KBM-7 (cell line): ENCODE data around the gene GALNTL6.
"Not testable (repeated sequence)": the region's sequence is repeated elsewhere in the genome, so short reads cannot be mapped to it uniquely, and the experiment has no call there.

Experiments used
- DNase-seq: peaks from one replicate; pipeline ENCODE4 v3.0.0-alpha.2; 2015
- in situ Hi-C: fragments of 300-500 bp; cut with MboI; formaldehyde crosslinking; loops from 2 replicates; pipeline ENCODE4 v1.14.3; 2020; ENCODE audit warnings: low sequenced_read_pairs, low pct_unique_long_range_greater_than_20kb, mixed read lengths

GALNTL6 gene

DNA sequence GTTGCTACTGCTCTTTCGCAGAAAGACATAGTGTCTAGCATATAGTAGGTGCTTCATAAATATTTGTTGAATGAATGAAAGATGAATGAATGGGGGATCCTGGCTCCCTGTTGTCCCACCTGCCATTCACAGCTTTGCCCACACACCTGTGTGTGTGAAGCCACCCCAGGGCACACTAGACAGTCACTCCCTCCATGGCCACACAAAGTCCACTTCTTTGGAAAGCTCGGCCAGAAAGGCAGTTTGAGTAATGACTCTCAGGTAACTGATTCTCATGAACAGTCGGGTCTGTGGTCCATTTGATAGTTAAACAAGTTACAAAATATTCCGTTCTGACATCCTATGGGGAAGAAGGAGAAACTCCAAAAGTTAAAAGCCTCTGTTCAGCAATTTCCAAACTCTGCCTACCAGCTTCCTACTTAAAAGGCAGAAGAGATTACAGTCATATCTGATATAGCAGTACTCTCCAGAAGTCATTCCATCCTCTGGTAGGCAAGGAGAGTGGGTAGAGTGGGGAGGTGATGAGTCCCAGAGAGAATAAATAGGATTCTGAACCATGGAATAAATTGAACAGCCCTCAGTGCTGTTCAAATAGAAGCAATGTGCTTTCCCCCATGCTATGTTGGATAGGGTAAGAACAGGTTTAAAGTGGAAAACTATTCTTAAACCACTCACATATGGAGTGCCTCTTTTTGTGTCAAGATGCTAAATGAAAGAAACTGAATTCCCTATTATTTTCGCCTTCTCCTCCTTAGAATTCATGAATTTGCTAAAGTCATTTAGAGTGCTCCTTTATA, 1150.5 kb downstream of the GALNTL6 start:
- no peak for DNase-seq
- in situ Hi-C loops: no loop called here

DNA sequence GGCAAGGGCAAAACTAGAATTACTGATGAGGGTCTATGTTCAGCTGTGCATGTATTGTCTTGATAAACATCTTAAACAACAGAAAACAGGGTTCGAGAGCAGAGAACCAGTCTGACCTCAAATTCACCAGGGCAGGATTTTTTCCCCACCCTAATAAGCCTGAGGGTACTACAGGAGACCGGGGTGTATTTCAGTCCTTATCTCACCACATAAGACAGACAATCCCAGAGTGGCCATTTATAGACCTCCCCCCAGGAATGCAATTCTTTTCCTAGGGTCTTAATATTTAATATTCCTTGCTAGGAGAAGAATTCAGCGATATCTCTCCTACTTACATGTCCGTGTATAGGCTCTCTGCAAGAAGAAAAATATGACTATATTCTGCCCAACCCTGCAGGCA, 1157.0 kb downstream of the GALNTL6 start:
- DNase-seq, in situ Hi-C loops: not testable (repeated sequence)

DNA sequence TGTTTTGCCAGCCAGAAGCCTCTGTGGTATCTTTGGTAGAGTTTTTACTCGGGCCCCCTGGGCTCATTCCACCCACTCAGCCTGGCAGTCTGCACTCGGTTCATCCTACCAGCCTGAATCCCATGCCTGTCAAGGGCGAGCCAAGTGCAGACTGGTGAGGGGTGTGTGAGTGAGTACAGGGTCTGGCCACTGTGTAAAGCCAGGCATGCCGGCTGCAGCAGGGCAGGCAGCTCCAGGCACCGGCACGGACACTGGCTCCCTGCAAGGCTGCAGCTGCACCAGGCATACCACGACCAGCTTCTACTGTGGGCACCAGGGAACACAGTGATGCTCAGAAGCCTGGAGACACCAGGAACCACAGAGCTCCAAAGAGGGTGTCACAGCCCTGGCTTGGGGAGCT, 1161.4 kb downstream of the GALNTL6 start:
- DNase-seq: no peak
- in situ Hi-C loops: no loop called here

DNA sequence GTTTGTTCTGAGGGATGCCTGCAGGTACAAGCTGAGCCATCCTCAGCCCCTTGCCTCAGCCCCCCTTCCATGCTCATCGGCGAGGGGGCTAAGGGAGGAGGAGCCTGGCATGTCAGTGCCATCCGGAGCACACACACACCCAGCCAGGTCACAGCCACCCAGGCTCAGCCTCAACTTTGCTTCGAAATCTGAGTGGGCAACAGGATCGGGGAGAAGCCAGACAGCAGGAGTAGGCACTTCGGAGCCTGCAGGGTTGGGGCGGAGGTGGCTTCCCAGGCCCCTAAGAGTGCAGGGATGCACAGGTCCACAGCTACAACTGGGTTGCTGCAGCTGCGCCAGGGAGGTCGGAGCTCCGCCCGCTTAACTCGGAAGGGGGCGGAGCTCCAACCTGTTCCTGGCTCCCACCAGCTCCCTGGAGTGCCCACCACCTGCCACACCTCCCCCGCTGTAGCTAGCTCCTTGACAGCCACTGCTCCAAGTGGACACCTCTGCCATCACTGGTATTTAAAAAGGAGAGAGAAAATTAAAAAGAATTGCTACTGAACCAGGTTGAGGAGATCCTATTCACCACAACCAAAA, 1162.5 kb downstream of the GALNTL6 start:
- in situ Hi-C loops: no loop called here
- DNase-seq: no peak

DNA sequence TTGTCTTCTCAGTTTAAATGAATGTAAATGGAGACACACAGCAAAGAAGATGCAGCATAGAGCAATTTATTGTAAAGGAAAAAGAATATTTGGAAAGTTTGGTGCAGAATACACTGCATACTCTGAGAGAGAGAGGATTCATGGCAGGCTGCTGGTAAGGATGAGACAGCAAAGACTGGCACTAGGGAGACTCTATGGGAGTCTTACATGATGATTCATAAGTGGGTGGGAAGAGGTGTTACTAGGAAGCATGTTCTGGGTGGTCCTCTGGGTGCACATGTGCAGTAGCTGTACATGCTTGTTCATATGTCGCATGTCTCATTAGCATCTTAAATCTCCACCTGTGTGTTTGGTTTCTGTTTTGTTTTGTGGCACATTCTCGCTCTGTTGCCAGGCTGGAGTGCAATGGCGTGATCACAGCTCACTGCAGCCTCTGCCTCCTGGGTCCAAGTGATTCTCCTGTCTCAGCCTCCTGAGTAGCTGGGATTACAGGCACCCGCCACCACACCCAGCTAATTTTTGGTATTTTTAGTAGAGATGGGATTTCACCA, 1164.4 kb downstream of the GALNTL6 start:
- DNase-seq, in situ Hi-C loops: not testable (repeated sequence)

DNA sequence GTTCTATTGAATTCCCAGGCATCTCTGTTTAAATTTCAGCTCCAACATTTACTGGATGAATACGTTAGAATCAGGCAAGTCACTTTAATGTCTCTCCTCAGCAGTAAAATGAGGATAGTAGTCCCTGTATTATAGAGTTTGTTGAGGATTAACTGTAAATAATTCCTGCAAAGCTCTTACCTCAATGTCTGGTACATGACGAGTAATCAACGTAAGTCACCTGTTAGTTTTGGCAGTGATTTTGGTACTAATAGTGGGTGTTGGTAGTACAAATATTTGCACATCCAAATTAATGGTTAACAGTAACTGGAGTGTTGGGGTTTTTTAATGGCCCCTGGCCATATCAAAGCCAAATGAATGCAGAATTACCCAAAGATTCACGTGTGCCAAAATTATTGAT, 1165.6 kb downstream of the GALNTL6 start:
- DNase-seq: no peak
- in situ Hi-C loops: no loop called here

DNA sequence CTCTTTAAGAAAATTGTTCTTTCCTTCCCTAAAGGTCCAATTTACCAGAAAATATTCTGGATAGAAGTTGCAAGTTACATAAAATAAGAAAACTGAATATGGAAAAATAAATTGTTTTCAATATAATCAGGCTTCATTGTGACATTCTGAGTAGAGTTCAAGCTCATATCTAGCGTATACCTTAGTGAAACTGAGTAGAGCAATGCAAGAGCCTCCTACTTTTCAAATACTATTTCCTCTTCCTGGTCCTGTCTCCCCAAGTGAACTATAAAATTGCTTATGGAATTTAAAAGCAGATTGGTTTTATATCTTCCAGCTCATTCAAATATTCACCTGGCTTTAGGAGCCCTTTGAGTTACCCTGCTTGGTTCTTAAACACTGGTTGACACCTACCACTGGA, 1166.1 kb downstream of the GALNTL6 start:
- in situ Hi-C loops: no loop called here

DNA sequence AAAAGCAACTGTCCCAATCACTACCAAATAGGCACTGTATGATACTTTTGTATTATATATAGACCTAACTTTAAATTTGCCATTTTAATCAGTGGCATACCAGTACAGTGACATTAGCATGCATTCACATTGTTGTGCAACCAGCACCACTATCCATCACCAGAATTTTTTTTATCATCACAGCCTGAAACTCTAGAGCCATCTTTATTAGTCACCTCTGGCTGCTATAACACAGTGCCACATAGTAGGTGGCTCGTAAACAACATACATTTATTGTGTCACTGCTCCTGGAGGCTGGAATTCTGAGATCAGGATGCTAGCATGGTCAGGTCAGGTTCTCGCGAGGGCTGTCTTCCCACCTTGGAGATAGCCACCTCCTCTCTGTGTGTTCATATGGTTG, 1167.0 kb downstream of the GALNTL6 start:
- DNase-seq: no peak
- in situ Hi-C loops: no loop called here

More for the DNA sequence above, 1166.1 kb downstream of the GALNTL6 start:
- no peak for DNase-seq

DNA sequence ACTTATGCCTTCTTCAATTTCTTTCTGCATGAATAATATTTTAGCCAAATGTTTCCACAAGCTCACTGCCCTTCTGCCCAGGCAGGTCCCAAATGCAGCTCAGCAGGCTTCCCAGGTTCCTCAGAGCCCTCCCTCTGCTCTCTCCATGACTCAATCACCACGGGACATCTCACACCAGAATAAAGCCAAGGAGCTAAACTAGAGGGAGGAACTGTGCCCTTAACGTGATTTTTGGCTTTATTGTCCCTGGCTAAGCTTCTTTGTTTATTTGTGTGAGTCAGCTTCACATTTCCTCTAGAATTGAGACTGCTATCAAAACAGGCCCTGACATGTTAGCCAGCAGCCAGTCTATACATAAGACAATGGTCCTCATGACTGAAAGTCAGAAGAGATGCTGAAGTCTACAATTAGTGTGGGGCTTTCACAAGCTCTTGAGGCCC, 1169.0 kb downstream of the GALNTL6 start:
- no peak for DNase-seq
- in situ Hi-C loops: no loop called here

DNA sequence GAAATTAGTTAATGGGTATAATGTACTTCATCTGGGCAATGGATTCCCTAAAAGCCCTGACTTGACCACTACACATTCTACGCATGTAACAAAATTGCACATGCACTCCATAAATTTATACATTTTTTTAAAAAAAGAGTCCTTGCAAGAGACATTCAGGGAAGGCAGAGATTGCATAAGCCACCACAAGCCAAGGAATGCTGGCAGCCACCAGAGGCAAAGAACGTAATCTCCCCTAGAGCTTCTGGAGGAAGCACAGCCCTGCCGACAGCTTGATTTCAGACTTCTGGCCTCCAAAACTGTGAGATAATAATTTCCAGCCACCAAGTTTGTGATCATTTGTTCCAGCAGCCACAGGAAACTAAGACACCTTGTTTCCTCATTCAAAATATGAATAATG, 1169.8 kb downstream of the GALNTL6 start:
- in situ Hi-C loops: no loop called here
- no peak for DNase-seq

DNA sequence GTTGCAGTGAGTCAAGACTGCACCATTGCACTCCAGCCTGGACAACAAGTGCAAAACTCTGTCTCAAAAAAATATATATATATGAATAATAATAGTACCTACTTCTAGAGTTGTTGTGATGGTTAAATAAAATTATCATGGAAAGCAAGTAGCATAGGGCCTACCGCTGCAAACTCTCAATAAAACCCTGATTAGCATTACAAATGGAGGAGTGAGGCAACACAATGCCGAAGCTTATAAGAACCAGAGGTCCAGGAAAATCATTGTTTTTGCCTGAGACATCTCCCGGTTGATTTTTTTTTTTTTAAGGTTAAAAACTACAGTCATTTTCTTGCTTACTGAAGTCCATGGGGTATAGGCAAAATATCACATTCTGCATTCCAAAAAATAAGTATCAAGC, 1170.4 kb downstream of the GALNTL6 start:
- no peak for DNase-seq
- in situ Hi-C loops: no loop called here

DNA sequence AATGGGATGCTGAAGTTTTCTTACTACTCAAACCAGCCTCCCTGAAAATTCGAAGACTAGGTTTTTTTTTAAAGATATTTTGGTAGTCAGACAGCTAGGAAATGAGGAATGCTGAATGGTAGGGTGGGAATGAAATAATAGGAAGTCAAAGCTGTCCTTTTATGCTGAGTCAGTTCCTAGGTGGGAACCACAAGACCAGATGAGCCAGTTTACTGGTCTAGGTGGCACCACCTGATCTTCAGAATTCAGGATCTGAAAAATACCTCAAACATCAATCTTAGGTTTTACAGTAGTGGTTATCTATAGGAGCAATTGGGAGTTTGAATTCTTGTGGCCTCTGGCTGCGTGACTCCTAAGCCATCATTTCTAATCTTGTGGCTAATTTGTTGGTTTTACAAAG, 1172.3 kb downstream of the GALNTL6 start:
- in situ Hi-C loops: no loop called here
- DNase-seq: no peak

DNA sequence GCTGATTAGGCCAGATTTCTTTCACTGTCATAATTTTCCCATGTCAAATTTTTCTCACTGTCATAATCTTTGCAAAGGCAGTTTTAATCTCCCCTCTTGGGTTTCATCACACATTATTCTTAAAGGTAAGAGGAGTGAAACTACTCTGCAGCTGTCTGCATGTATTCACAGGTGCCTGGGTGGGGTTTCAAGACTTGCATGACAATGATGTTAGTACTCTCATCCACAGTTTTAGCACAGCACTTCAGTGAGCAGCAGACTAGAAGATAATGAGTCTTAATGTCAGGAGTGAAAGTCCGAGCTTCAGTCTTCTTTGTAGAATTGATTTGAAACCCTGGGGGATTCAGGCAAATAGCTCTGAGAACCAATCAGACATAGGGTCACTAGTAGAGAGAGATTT, 1172.9 kb downstream of the GALNTL6 start:
- in situ Hi-C loops: no loop called here
- no peak for DNase-seq

DNA sequence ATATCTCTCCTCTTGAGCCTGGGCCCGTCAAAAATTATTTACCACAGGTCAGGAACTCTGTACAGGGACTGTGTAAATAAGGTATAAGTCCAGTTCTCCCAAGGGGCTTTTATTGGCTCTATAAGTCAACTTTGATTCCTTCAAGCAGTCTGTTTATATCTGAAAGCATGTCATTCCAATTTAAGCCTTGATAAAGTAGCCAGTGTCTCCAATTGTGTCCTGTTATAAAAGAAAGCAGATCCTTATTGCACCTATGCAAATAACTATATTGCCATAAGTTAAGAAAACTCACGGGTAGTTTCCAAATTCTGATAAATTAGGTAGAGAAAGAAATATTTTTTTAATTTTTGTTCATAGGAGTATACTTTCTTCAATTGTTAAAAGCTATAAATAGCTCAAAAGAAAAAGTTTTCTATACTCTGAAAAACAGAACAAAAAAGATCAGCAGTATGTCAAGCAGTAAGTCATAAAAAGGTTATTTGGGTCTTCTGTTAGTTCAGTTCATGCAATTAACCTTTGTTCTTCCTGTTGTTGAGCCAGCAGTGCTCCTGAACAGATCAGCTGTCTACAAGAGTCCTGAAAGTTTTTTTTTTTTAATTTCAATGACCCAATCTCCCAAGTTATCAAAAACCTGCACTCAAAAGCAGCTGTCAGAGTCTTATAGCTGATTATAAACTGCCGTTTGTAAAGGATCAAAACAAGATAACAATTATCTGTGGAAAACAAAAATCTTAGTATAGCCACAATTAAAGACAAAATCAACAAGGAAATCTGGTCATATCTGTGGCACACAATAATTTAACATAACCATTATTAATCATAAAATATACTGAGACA, 1177.0 kb downstream of the GALNTL6 start:
- in situ Hi-C loops: no loop called here
- DNase-seq: no peak

DNA sequence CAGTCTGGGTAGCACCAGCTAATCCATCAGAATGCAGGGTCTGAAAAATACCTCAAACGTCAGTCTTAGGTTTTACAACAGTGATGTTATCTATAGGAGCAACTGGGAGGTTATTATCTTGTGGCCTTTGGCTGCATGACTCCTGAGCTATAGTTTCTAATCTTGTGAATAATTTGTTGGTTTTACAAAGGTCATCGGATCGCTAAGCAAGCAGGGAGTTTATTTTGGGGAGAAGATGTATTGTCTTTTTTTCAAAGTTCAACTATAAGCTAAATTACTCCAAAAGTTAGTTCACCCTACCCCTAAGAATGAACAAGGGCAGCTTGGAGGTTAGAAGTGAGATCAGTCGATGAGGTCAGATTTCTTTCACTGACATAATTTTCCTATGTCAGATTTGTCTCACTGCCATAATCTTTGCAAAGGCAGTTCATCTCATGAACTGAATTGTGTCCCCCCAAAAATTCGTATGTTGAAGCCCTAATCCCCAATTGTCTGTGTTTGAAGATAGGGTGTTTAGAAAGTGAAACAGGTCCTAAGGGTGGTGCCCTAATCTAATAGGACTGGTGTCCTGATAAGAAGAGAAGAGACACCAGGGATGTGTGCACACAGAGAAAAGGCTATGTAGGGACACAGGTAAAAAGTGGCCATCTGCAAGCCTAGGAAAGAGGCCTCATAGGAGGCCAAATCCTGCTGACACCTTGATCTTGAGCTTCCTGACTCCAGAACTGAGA, 1179.6 kb downstream of the GALNTL6 start:
- DNase-seq: no peak
- in situ Hi-C loops: no loop called here

DNA sequence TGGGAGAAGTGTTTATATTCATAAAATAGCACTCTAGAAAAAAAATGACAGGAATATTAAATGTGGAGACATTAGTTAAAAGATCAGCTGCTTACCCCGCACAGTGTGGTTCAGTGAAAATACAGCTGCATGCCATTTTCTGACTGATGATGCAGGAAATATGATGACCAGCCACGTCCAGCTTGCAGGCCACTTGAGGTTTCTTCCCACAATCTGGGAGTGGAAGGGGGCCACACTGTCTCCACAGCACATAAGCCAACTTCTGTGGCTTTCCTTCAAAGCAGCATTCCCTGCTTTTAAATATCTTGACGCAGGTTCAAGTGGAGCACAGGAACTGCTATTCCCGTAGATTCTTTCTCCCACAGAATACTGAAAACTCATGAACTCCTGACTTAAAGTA, 1182.0 kb downstream of the GALNTL6 start:
- in situ Hi-C loops: no loop called here

DNA sequence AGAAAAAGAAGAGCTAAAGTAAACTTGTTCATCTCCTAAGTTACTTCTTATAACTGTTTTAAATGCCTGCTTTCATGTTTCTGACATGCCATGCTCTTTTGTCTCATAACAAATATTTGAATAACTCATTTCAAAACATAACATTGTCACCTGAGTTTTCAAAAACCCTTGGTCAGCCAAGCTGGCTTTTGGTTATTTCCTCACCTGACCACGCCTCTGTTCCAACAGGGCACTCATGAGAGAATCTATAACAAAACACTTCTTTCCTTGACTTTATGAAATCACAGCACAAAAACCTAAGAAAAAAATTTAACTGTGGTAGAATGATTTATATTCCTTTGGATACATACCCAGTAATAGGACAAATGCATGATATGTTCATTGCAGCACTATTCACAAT, 1182.5 kb downstream of the GALNTL6 start:
- DNase-seq: no peak
- in situ Hi-C loops: no loop called here

More for the DNA sequence above, 1182.0 kb downstream of the GALNTL6 start:
- no peak for DNase-seq

DNA sequence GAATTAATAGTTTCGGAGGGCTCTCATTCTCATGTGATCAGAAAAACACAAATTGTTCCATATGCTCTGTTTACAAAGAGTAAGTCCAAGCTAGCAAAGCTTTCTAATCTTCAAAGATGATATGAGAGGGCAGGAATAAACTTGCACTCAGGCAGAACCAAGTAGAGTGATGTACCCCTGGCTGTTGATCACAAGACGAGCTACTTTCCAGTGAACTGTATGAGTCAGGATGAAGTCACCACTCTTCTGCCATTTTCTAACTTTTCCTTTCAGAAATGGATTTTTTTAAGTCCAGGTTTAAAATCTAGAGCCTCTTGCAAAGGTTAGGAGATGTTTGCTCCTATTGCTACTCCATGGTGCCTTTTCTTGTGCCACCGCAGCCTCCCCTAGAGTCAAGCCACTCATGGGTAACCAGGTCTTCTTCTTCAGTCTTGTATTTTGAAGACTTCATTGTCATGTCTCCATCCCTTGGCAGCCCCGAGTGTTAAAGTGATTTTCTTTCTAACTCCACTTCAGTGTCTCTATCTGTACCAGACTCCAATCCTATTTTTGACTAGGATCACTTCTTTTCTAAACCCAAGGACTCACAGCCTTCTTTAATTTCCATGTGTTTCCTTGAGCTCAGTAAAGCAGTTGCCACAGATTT, 1183.5 kb downstream of the GALNTL6 start:
- no peak for DNase-seq
- in situ Hi-C loops: no loop called here

DNA sequence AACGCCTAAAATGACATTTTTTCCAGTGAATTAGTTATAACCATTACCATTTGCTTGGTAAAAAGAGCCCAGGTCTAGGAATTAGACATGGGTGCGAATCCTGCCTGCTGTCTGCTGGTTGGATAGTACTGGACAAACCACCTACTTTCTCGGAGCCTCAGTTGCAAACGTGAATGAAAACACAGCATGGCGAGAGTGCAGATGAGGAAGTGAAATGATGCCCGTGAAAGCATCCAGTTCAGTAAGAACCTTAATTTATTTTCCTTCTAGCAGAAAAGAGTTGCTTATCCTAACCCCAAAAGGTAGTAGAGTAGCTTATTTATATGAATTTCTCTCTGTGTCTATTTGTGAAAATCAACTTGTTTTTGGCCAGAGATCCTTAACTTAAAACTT, 1184.0 kb downstream of the GALNTL6 start:
- DNase-seq: no peak
- in situ Hi-C loops: no loop called here
